H9 (cell line): ENCODE measurements around the gene RNF113B. TPM values are rescaled to one million over a fixed set of nuclear protein-coding genes. Genes with fewer than 3 reads are reported as not detected.

ENCODE experiments used
- DNase-seq: peaks from one replicate; pipeline ENCODE4 v3.0.0-alpha.2; 2017
- H2AFZ ChIP-seq: one replicate; pipeline ENCODE4 v1.6.1; 2013; ENCODE audit warnings: mild to moderate bottlenecking, low read length, control low read depth, moderate library complexity
- H2AK5ac ChIP-seq: 2 replicates; pipeline ENCODE4 v1.6.1; 2013; ENCODE audit warnings: low read length, control low read depth, mixed read lengths; ENCODE audit not compliant: insufficient read length
- H2BK120ac ChIP-seq: one replicate; pipeline ENCODE4 v1.6.1; 2013; ENCODE audit warnings: low read depth, mild to moderate bottlenecking, low read length, control low read depth, inconsistent platforms; ENCODE audit not compliant: poor library complexity, severe bottlenecking
- H2BK12ac ChIP-seq: 2 replicates; pipeline ENCODE4 v1.6.1; 2013; ENCODE audit warnings: low read length, control low read depth, mixed read lengths, low read depth; ENCODE audit not compliant: insufficient read length
- H2BK15ac ChIP-seq: 2 replicates; pipeline ENCODE4 v1.6.1; 2013; ENCODE audit warnings: low read depth, low read length, control low read depth
- H2BK20ac ChIP-seq: one replicate; pipeline ENCODE4 v1.6.1; 2013; ENCODE audit warnings: low read depth, mild to moderate bottlenecking, low read length, control low read depth, inconsistent platforms; ENCODE audit not compliant: poor library complexity, severe bottlenecking
- H2BK5ac ChIP-seq: 2 replicates; pipeline ENCODE4 v1.6.1; 2013; ENCODE audit warnings: low read length, control low read depth, mixed read lengths; ENCODE audit not compliant: insufficient read length
- H3K14ac ChIP-seq: 2 replicates; pipeline ENCODE4 v1.6.1; 2013; ENCODE audit warnings: low read length, control low read depth; ENCODE audit not compliant: insufficient read depth
- H3K18ac ChIP-seq: 2 replicates; pipeline ENCODE4 v1.6.1; 2013; ENCODE audit warnings: low read depth, mild to moderate bottlenecking, mixed read lengths, low read length, control low read depth; ENCODE audit not compliant: insufficient read length
- H3K23ac ChIP-seq: 2 replicates; pipeline ENCODE4 v1.6.1; 2013; ENCODE audit warnings: low read length, control low read depth, mixed read lengths, low read depth; ENCODE audit not compliant: insufficient read length
- H3K23me2 ChIP-seq: 2 replicates; pipeline ENCODE4 v1.6.1; 2013; ENCODE audit warnings: low read depth, mild to moderate bottlenecking, mixed read lengths, low read length, control low read depth; ENCODE audit not compliant: insufficient read length, poor library complexity, severe bottlenecking
- H3K27ac ChIP-seq: 2 replicates; pipeline ENCODE4 v1.5.1; 2013; ENCODE audit warnings: low read length, control low read depth, mixed read lengths, low read depth; ENCODE audit not compliant: insufficient read length
- H3K27me3 ChIP-seq: 2 replicates; pipeline ENCODE4 v1.6.1; 2013; ENCODE audit warnings: low read length, control low read depth, inconsistent platforms; ENCODE audit not compliant: insufficient read depth
- H3K4ac ChIP-seq: 2 replicates; pipeline ENCODE4 v1.6.1; 2013; ENCODE audit warnings: low read depth, mild to moderate bottlenecking, control low read depth, inconsistent platforms, low read length, moderate library complexity
- H3K4me1 ChIP-seq: 2 replicates; pipeline ENCODE4 v1.6.1; 2013; ENCODE audit warnings: low read length, control low read depth, inconsistent platforms; ENCODE audit not compliant: insufficient read depth
- H3K4me2 ChIP-seq: 2 replicates; pipeline ENCODE4 v1.6.1; 2013; ENCODE audit warnings: low read length, control low read depth, mixed read lengths; ENCODE audit not compliant: insufficient read length, insufficient read depth
- H3K56ac ChIP-seq: 2 replicates; pipeline ENCODE4 v1.6.1; 2013; ENCODE audit warnings: low read depth, mild to moderate bottlenecking, mixed read lengths, low read length, control low read depth; ENCODE audit not compliant: insufficient read length
- H3K79me1 ChIP-seq: 2 replicates; pipeline ENCODE4 v1.6.1; 2013; ENCODE audit warnings: low read depth, mild to moderate bottlenecking, moderate library complexity, low read length, control low read depth, inconsistent platforms; ENCODE audit not compliant: insufficient read depth, poor library complexity, severe bottlenecking
- H3K79me2 ChIP-seq: 2 replicates; pipeline ENCODE4 v1.6.1; 2013; ENCODE audit warnings: low read length, control low read depth, inconsistent platforms; ENCODE audit not compliant: insufficient read depth
- H3K9ac ChIP-seq: 2 replicates; pipeline ENCODE4 v1.6.1; 2013; ENCODE audit warnings: low read length, control low read depth, mixed read lengths; ENCODE audit not compliant: insufficient read length; ENCODE audit errors: extremely low read depth
- H3K9me3 ChIP-seq: one replicate; pipeline ENCODE4 v1.6.1; 2013; ENCODE audit warnings: low read depth, low read length, inconsistent platforms; ENCODE audit not compliant: control insufficient read depth
- H3T11ph ChIP-seq: one replicate; pipeline ENCODE4 v1.6.1; 2013; ENCODE audit warnings: mild to moderate bottlenecking, low read length, control low read depth, inconsistent platforms
- H4K20me1 ChIP-seq: one replicate; pipeline ENCODE4 v1.6.1; 2013; ENCODE audit not compliant: control insufficient read depth, insufficient read length, insufficient read depth
- H4K5ac ChIP-seq: 2 replicates; pipeline ENCODE4 v1.6.1; 2013; ENCODE audit warnings: low read depth, mild to moderate bottlenecking, mixed read lengths, low read length, control low read depth; ENCODE audit not compliant: insufficient read length
- H4K8ac ChIP-seq: replicated peaks from 2 replicates; pipeline ENCODE4 v1.6.1; 2013; ENCODE audit warnings: low read length, control low read depth, mixed read lengths, low read depth; ENCODE audit not compliant: insufficient read length
- H4K91ac ChIP-seq: 2 replicates; pipeline ENCODE4 v1.6.1; 2013; ENCODE audit warnings: low read depth, mild to moderate bottlenecking, moderate library complexity, mixed read lengths, low read length, control low read depth; ENCODE audit not compliant: insufficient read length
- H3K27ac Mint-ChIP-seq, 3 experiments: 2 replicates in 2 of 3; 3 replicates in 1 of 3; pipeline ENCODE4 v1.8.0; 2020 to 2021; ENCODE audit warnings: mixed read lengths in 3 of 3, mild to moderate bottlenecking in 1 of 3, moderate library complexity in 1 of 3
- H3K27me3 Mint-ChIP-seq: 2 replicates; pipeline ENCODE4 v1.8.0; 2021; ENCODE audit warnings: low read depth, mild to moderate bottlenecking, moderate library complexity, mixed read lengths
- H3K36me3 Mint-ChIP-seq, 3 experiments: 2 replicates in 2 of 3; 3 replicates in 1 of 3; pipeline ENCODE4 v1.8.0; 2020 to 2021; ENCODE audit warnings: low read depth in 3 of 3, mixed read lengths in 3 of 3; ENCODE audit not compliant: insufficient read depth in 1 of 3
- H3K4me1 Mint-ChIP-seq, 2 experiments: 2 replicates each; pipeline ENCODE4 v1.8.0; 2020; ENCODE audit warnings: mixed read lengths in 2 of 2
- H3K4me3 Mint-ChIP-seq, 2 experiments: 2 replicates in 1 of 2; 3 replicates in 1 of 2; pipeline ENCODE4 v1.8.0; 2020 to 2021; ENCODE audit warnings: mild to moderate bottlenecking in 2 of 2, mixed read lengths in 2 of 2, moderate library complexity in 1 of 2
- H3K9me3 Mint-ChIP-seq, 2 experiments: 2 replicates in 1 of 2; 3 replicates in 1 of 2; pipeline ENCODE4 v1.8.0; 2020; ENCODE audit warnings: mild to moderate bottlenecking in 2 of 2, mixed read lengths in 2 of 2, moderate library complexity in 1 of 2
- CTCF ChIP-seq: fragments of 200-600 bp; sonication (generic); conservative IDR thresholded peaks from 3 replicates; pipeline ENCODE4 v1.8.0; 2021; ENCODE audit warnings: antibody characterized with exemption, mild to moderate bottlenecking
- whole genome bisulfite sequencing: extraction: QIAGEN DNeasy Blood & Tissue Kit; methylation state at CpG from one replicate; pipeline ENCODE4 v1.1.7; 2013; ENCODE audit warnings: missing lambda C conversion rate, low lambda C conversion rate, mixed read lengths; ENCODE audit not compliant: insufficient read length; ENCODE audit errors: extremely low coverage; 5-methylcytosine and 5-hydroxymethylcytosine counted together
- total RNA-seq: library from RNA; stranded (reverse); gene quantifications from 2 replicates; pipeline ENCODE4 v1.2.1, GENCODE V29; 2021

RNF113B gene
- total RNA-seq, 1 experiment from 2014 or later = not detected

GRCh38 chr13:98141509-98142379, 35.3 kb downstream of the RNF113B start:
- H3K27ac Mint-ChIP-seq = 0 out of 7 replicates have a peak overlapping the region, but pooled peaks of 1 of the 3 experiments have one; percentile 18
- H3K4me2 ChIP-seq = peak overlapping the region; percentile 68
- no peak overlapping the region for H3K18ac ChIP-seq
- peaks cover 0 to 1% (median 0%) of the 10 kb centered on the region in 3 experiments; a peak in 1 of 7 replicates for H3K36me3 Mint-ChIP-seq
- H4K5ac ChIP-seq = no peak overlapping the region
- H2BK5ac ChIP-seq = no peak overlapping the region
- no peaks in the 10 kb centered on the region for H3K9me3 ChIP-seq
- peak; percentile 60 for DNase-seq
- H3K9ac ChIP-seq = peak overlapping the region; percentile 12
- H4K8ac ChIP-seq = no peak overlapping the region
- no peak overlapping the region for H2BK20ac ChIP-seq
- H2BK12ac ChIP-seq = no peak overlapping the region
- no peak overlapping the region for H3K56ac ChIP-seq
- H3K9me3 Mint-ChIP-seq = 0 out of 5 replicates have a peak, but pooled peaks cover 0 to 2% of the 10 kb centered on the region in 2 experiments
- H3K79me2 ChIP-seq = peaks cover 7% of the 10 kb centered on the region; the same call in 1 of the 2 replicates
- no peak overlapping the region for H4K91ac ChIP-seq
- H2AFZ ChIP-seq = no peak overlapping the region
- H2BK15ac ChIP-seq = no peak overlapping the region
- H3K23ac ChIP-seq = no peak overlapping the region
- no peaks in the 10 kb centered on the region for H4K20me1 ChIP-seq
- no peaks in the 10 kb centered on the region for H3K79me1 ChIP-seq
- H3K4me3 Mint-ChIP-seq = peak overlapping the region; percentile 77 to 85
- H3K14ac ChIP-seq = peak overlapping the region; percentile 6; the same call in 1 of the 2 replicates
- H2AK5ac ChIP-seq = no peak overlapping the region
- H2BK120ac ChIP-seq = no peak overlapping the region
- TF ChIP-seq CTCF = no peak
- H3K4me1 Mint-ChIP-seq = peaks cover 34 to 37% of the 10 kb centered on the region in 2 experiments
- no CpG with 5 or more reads among the region's 27 CpGs for WGBS
- H3T11ph ChIP-seq = no peak overlapping the region
- H3K23me2 ChIP-seq = peaks cover 16% of the 10 kb centered on the region
- peaks cover 25% of the 10 kb centered on the region for H3K27me3 Mint-ChIP-seq
- no peak overlapping the region for H3K4ac ChIP-seq
- H3K27ac ChIP-seq = no peak overlapping the region
- H3K27me3 ChIP-seq = no peaks in the 10 kb centered on the region; the same call in 1 of the 2 replicates
- H3K4me1 ChIP-seq = peaks cover 7% of the 10 kb centered on the region; the same call in 1 of the 2 replicates
